ENCODE data around the gene NACC2.

The NACC2 gene

GRCh38 chr9:135989722-135990467 is 105.2 kb downstream of the NACC2 start:
- no peak for DNase-seq

- DNase-seq, result no peak
Measured at GRCh38 chr9:135989157-135989556, 105.9 kb downstream of the NACC2 start.

- DNase-seq, result no peak
Measured at GRCh38 chr9:135988493-135988892, 106.6 kb downstream of the NACC2 start.

- no peak for DNase-seq
Measured at GRCh38 chr9:135987838-135988404, 107.2 kb downstream of the NACC2 start.

GRCh38 chr9:135986605-135987004 is 108.5 kb downstream of the NACC2 start:
- DNase-seq, result no peak

- DNase-seq, result no peak
Measured at GRCh38 chr9:135985889-135986288, 109.2 kb downstream of the NACC2 start.

GRCh38 chr9:135985459-135985774 is 109.7 kb downstream of the NACC2 start:
- DNase-seq, result no peak

GRCh38 chr9:135984072-135984710 is 110.9 kb downstream of the NACC2 start:
- DNase-seq, result no peak

GRCh38 chr9:135983208-135984071 is 111.6 kb downstream of the NACC2 start:
- no peak for DNase-seq

GRCh38 chr9:135982499-135983207 is 112.4 kb downstream of the NACC2 start:
- DNase-seq, result no peak

GRCh38 chr9:135980926-135981630 is 114.0 kb downstream of the NACC2 start:
- DNase-seq, result no peak

- no peak for DNase-seq
Measured at GRCh38 chr9:135979547-135980166, 115.4 kb downstream of the NACC2 start.

GRCh38 chr9:135978642-135979546 is 116.2 kb downstream of the NACC2 start:
- DNase-seq, result no peak

- DNase-seq, result no peak
Measured at GRCh38 chr9:135976944-135977343, 118.1 kb downstream of the NACC2 start.

GRCh38 chr9:135976531-135976930 is 118.6 kb downstream of the NACC2 start:
- no peak for DNase-seq

GRCh38 chr9:135975834-135976233 is 119.3 kb downstream of the NACC2 start:
- no peak for DNase-seq

GRCh38 chr9:135974220-135974573 is 120.9 kb downstream of the NACC2 start:
- no peak for DNase-seq

- DNase-seq, result no peak
Measured at GRCh38 chr9:135973277-135974219, 121.5 kb downstream of the NACC2 start.

- DNase-seq, result no peak
Measured at GRCh38 chr9:135971892-135972291, 123.2 kb downstream of the NACC2 start.

Measured in NCI-H1105 treated with DMSO at 0.1 percent for 48 hours (cell line).